GM18873 (cell line): ENCODE measurements around the gene MAEA.

Experiments used
- ATAC-seq: cut with Tn5 transposase; IDR thresholded peaks from one replicate; pipeline ENCODE4 v1.9.1; 2021; ENCODE audit warnings: mild to moderate bottlenecking, moderate library complexity, moderate number of reproducible peaks; ENCODE audit not compliant: unreplicated experiment, low FRiP score

Gene MAEA

DNA sequence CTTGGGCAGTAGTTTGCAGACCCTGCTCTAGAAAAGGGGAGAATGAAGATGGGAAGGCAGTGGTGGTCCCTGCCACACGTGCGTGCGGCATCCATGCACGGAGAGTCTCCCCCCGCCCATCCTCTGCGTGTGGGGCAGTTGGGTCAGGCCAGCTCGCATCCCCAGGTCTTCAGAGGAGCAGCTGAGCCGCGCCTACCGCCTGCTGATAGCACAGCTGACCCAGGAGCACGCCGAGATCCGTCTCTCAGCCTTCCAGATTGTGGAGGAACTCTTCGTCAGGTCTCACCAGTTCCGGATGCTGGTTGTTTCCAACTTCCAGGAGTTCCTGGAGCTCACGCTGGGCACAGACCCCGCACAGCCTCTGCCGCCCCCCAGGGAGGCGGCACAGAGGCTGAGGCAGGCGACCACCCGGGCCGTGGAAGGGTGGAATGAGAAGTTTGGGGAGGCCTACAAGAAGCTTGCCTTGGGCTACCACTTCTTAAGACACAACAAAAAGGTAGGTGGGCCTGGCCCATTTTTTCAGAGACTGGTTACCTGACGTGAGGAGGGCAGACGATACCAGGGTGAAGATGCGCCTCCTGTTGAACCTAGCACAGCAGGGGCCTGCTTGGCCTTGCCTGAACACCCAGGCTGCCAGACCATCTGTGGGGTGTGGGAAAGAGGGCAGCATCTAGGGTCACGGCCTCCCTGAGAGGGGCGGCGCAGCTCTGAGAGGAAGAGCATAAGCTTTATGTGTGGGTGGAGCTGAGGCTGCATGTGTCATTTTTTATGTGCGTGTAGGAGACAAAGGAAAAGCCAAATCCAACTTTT, 59.9 kb downstream of the MAEA start:
- no peak for ATAC-seq

GRCh38 chr4:1350169-1350520, 60.5 kb downstream of the MAEA start:
- no peak for ATAC-seq

GRCh38 chr4:1351854-1352566, 62.3 kb downstream of the MAEA start:
- no peak for ATAC-seq

GRCh38 chr4:1352567-1352900, 62.8 kb downstream of the MAEA start:
- ATAC-seq, result no peak

GRCh38 chr4:1353186-1354055, 63.7 kb downstream of the MAEA start:
- no peak for ATAC-seq

GRCh38 chr4:1354136-1354982, 64.7 kb downstream of the MAEA start:
- ATAC-seq, result no peak

- no peak for ATAC-seq
Observed at GRCh38 chr4:1354983-1355275, 65.2 kb downstream of the MAEA start.

DNA sequence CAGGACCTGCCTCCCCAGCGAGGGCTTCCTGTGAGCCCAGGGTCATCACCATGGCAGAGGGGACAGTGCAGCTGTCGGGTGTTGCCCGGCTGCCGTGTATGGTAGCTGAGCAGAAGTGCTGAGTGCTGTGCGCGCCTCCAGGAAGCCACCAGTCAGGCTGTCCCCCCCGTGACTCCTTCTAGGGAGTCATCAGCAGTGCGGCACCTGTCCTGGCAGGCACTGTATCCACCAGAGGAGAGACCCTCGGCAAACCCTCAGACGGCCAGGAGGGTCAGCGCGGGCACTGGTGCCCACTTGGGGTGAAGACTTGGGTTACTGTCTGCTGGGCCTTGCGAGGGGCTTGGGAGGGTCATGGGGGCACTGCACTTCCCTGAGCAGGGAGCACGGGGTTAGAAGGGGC, 65.7 kb downstream of the MAEA start:
- no peak for ATAC-seq

- ATAC-seq, result no peak
Observed at GRCh38 chr4:1356181-1356998, 66.7 kb downstream of the MAEA start.

DNA sequence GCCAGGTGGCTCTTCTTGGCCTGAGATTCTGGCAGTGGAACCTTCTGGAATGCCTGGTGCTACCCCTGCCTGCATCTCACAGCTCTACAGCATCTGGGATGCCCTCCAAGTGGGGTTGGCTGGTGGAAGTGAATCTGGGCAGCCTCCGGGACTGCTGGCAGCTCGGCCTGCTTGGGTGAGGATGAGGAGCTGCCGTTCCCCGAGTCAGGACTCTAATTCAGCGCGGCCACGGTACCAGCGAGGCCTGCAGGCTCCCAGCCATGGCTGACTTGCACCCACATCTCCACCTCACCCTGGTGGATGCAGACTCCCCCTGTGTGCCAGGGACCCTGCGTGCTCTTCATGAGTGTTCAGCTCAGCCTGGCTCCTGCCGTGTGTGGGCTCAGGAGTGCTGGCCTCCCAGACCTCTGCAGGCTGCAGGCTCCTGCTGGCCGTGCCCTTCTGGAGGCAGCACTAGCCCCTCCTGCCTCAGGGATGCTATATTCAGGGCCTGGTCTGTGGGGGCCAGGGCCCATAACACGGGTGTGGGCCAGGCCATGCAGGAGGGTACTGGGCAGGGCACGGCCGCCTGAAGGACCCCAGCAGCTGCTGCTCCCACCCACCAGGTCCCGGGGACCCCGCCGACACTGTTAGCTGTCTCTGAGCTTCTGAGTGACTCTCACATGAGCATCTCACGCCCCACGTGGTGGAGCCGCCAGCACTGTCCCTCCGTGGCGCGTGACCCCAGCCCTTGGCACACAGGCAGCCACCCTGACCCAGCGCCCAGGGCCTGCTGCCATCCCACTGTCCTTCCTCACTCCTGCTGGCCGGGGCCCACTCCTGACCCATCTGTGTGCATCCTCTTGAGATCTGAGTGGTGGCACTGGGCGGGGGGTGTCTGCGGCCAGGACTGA, 67.9 kb downstream of the MAEA start:
- ATAC-seq, result no peak

GRCh38 chr4:1358421-1359143, 68.9 kb downstream of the MAEA start:
- no peak for ATAC-seq

DNA sequence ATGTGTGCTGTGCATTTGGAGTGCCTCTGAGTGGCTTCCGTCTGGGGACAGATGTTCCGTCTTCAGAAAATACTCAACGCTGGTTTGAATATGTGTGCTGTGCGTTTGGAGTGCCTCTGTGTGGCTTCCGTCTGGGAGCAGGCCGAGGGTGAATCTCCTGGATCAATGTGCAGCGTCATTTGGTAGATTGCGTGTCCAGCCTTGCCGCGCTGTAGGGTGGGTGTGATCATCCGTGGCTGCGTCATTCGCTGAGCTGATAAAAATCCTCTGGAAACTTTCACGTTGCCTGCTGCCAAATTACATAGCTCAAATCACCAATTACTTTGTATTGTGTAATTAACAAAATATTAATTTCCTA, 69.4 kb downstream of the MAEA start:
- ATAC-seq, result no peak

- ATAC-seq, result no peak
Observed at GRCh38 chr4:1359976-1360375, 70.3 kb downstream of the MAEA start.

DNA sequence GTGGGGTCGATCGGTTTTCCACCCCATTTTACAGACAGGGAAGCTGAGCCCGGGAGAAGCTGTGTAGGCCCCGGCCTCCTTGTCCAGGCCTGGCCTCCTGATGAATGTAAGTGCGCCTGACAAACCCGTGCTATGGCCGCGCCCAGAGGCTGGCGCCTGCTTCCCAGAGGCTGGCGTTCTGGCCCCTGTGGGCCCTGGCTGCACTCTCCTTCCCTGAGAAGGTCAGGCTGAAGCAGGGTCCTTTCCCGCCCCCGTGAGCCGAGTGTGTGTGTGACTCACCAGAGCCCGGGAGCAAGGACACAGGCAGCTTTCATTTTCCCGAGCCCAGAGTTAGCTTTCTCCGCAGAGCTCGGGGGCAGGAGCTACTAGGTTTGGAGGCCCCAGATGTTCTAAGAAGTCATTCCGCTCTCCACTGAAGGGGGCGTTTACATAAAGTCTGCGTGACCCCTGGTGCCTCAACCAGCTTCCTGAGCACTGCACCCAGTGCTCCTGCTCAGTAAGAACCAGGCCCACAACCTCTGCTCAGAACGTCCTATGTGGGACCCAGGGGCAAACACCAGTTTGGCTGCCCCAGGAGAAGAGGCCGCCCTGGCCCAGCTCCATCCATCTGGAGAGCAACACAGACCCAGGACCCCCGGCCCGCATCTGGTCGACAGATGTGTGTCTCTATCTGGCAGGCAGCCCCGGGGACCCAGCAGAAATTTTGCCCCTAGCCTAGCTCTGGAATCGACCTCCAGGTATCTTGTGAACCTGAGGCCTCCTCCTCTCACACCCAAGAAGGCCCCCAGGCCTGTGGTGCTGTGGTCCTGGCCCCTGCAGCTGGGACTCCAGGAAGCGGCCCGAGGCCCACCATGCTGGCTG, 71.0 kb downstream of the MAEA start:
- no peak for ATAC-seq

GRCh38 chr4:1361431-1361830, 71.7 kb downstream of the MAEA start:
- ATAC-seq, result no peak

GRCh38 chr4:1362046-1362445, 72.4 kb downstream of the MAEA start:
- no peak for ATAC-seq

DNA sequence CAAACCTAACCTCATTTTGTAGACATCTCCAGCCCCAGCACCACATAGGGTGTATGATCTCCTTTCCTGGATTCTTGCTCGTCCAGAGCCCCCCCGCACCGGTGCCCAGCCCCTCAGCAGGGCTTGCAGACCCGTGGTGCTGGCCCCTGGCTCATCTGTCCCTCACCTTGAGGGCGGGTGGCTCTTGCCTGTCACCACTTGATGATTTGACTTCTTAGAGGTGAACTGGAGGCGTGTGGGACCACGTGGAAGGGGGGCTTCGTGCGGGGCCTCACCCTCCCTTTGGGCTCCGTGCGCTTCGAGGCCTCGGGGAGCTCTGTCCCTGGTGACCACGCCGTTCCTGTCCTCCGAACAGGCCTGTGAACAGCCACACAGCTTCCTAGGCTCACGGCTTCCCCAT, 72.8 kb downstream of the MAEA start:
- no peak for ATAC-seq
